Activated naive CD8-positive, alpha-beta T cell treated with anti-CD3 and anti-CD28 coated beads for 36 hours (primary cell): Measurements from ENCODE around the gene FOXI2. TPM values are rescaled to one million over a fixed set of nuclear protein-coding genes. Genes with fewer than 3 reads are reported as not detected.

Experiments
- DNase-seq: peaks from one replicate; pipeline ENCODE4 v3.0.0; 2021
- H3K27ac Mint-ChIP-seq: one replicate; pipeline ENCODE4 v1.8.0; 2022; ENCODE audit warnings: mild to moderate bottlenecking, moderate library complexity, mixed read lengths
- H3K27me3 Mint-ChIP-seq: one replicate; pipeline ENCODE4 v1.8.0; 2022; ENCODE audit warnings: mild to moderate bottlenecking, mixed read lengths
- H3K36me3 Mint-ChIP-seq: one replicate; pipeline ENCODE4 v1.8.0; 2021; ENCODE audit warnings: mild to moderate bottlenecking, mixed read lengths
- H3K4me1 Mint-ChIP-seq: one replicate; pipeline ENCODE4 v1.8.0; 2021; ENCODE audit warnings: mixed read lengths
- H3K4me3 Mint-ChIP-seq: one replicate; pipeline ENCODE4 v1.8.0; 2022; ENCODE audit warnings: mild to moderate bottlenecking, moderate library complexity, mixed read lengths
- H3K9me3 Mint-ChIP-seq: one replicate; pipeline ENCODE4 v1.8.0; 2022; ENCODE audit warnings: mixed read lengths
- total RNA-seq, 2 experiments: library from RNA; stranded (reverse); gene quantifications; one replicate each; pipeline ENCODE4 v1.2.3, GENCODE V29; 2021

FOXI2 gene
- total RNA-seq = not detected

DNA sequence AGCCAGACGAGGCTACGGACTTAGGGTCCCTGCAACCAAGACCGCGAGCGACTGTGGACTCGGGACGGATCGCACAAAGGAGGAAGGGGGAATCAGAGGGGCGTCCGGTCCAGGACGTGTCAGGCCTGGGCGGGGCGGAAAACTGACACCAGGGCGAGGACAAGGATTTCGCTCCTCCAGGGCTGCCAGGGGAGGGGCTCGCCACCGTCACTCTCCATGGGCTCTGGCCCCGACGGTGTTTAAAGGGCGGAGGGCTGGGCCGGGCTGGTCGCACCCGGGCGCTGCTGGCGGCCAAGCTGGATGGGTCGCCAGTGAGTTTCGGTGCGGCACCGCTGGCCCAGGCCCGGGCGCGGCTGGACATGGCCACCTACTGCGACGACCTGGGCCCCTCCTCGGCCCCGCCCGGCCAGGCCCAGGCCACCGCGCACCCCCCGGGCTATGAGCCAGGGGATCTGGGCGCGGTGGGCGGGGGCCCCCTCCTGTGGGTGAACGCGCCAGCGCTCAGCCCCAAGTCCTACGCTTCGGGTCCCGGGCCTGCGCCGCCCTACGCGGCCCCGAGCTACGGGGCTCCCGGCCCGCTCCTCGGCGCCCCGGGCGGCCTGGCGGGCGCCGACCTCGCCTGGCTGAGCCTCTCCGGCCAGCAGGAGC, at the start of gene FOXI2:
TSS of gene FOXI2 (plus strand) at position 271 of the 648 bp plus-strand sequence. CDS start at position 360, 89 bp downstream.
- Mint-ChIP-seq H3K36me3 (no peaks in the 10 kb centered on the region), H3K27me3 (peaks cover 59% of the 10 kb centered on the region), H3K27ac (no peak within 1 kb of the TSS), H3K9me3 (peaks cover 4% of the 10 kb centered on the region), H3K4me1 (no peaks in the 10 kb centered on the region), H3K4me3 (no peak within 1 kb of the TSS)
- no peak for DNase-seq

DNA sequence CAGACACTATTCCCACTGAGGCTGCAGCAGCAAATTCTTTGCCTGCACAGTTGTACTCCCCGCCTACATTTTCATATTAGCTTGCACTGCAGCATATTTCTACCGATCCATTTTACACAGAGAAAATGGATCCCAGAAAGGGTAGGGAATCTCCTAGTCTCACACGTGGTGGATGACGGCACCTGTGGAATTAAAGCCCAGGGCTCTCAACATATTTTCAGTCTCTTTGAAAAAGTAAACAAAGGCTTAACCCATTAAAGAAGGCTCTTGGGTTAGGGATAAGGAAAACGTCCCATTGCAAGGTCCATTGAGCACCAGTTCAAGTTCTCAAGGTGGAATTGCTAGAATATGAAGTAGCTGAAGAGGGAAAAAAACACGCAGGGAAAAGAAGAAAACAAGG, 49.4 kb upstream of the FOXI2 start:
- no peak for DNase-seq
- Mint-ChIP-seq H3K36me3 (no peaks in the 10 kb centered on the region), H3K27me3 (no peaks in the 10 kb centered on the region), H3K9me3 (no peaks in the 10 kb centered on the region), H3K4me3 (no peak overlapping the region), H3K27ac (no peak overlapping the region), H3K4me1 (no peaks in the 10 kb centered on the region)

DNA sequence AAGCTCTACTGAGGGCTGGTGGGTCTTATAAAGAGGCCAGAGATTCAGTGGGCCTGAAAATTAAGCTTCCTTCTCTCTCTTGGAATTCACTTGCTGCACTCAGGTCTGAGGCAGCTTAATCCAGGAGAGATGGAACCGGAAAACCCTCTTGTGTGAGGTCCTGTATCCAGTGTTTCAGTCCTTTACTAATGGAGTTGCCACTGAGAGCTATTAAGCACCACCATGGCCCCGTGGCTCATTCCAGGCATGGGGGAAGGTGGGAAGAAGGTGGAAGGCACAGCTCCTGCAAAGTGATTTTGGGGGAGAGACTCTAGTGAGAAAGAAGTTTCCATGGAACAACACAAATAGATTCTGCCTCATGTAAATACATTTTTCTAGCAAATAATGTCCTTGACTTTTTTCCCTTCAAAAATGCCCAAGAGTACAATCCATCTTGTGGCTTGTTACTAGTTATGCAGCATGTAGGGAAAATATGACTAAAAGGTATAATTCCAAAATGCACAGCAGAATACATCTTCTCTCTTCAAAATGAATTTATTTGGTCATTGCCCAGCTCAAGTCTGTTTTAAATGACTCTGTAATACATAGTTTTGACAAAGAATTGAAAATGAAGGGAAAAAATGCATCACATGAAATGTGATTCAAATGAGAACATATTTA, 46.7 kb upstream of the FOXI2 start:
- no peaks in the 10 kb centered on the region for H3K4me1 Mint-ChIP-seq
- no peak for DNase-seq
- H3K9me3 Mint-ChIP-seq = no peaks in the 10 kb centered on the region
- peaks cover 4% of the 10 kb centered on the region for H3K27me3 Mint-ChIP-seq
- H3K27ac Mint-ChIP-seq = no peak overlapping the region
- no peaks in the 10 kb centered on the region for H3K36me3 Mint-ChIP-seq
- no peak overlapping the region for H3K4me3 Mint-ChIP-seq

DNA sequence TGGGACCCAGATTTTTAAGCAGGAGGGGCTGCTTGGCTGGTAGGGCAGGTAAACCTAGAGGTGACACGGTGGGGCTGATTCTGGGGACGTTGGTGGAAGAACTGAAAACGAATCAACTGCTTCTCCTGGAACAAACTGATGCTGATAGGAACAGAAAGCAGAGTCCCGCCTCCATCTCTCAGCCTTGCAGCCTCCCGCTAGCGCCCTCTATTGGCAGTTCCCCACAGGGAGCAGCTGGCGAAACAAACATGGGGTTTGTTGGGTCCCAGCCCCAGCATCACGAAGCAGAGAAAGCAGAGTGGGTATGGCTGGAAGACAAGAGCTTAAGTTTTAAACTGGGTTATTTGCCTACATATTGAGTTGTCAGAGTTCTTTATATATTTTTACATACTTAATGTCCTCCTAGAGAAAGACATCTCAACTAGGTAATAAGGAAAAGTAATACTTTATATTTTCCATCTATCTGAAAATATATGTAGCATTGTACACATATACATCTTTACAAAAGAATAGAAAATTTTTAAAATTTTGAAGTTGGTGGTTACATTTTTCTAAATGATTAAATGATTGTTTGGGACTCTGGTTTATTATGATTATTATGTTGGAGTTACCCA, 42.3 kb upstream of the FOXI2 start:
- H3K4me3 Mint-ChIP-seq = no peak overlapping the region
- peak; percentile 31 for DNase-seq
- H3K9me3 Mint-ChIP-seq = no peaks in the 10 kb centered on the region
- H3K27ac Mint-ChIP-seq = no peak overlapping the region
- H3K4me1 Mint-ChIP-seq = no peaks in the 10 kb centered on the region
- H3K27me3 Mint-ChIP-seq = peaks cover 4% of the 10 kb centered on the region
- H3K36me3 Mint-ChIP-seq = no peaks in the 10 kb centered on the region

DNA sequence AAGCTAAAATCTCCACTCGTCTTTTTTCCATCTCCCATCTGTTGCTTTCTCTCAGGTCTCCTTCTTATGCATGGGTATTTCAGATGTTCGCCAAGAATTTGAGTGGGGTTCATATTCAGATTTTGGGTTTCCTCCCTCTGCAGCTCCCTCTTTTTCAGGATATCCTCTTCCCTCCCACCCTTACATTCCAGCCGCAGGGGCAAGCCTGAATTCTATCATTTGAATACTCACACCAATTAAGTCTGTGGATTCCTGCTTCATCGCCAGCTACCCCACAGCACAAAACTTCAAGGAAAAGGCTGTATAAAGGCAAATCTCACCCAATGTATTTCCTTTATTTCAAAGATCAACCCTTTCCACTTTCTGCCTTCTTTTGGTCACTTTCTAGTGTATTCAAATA, 41.6 kb upstream of the FOXI2 start:
- H3K9me3 Mint-ChIP-seq = no peaks in the 10 kb centered on the region
- H3K4me1 Mint-ChIP-seq = no peaks in the 10 kb centered on the region
- peaks cover 4% of the 10 kb centered on the region for H3K27me3 Mint-ChIP-seq
- no peak overlapping the region for H3K4me3 Mint-ChIP-seq
- H3K36me3 Mint-ChIP-seq = no peaks in the 10 kb centered on the region
- DNase-seq = no peak
- no peak overlapping the region for H3K27ac Mint-ChIP-seq

DNA sequence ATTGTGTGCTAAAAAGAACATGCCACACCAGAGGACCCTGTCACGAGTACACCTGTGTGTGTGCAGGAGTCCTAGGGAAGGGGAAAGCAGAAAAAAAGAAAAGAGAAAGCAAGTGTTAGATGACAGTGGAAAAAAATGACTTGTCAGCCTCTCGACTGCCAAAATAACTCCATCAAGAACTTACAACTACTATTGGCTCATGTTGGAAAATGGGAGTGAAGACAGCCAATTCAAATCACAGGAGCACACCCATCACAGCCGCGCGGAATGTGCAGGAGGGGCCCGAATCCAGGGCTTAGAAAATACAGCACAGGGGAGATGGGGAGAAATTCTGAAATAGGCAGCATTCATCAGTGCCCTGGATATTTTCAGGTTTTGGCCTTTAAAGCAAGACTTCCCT, 38.1 kb upstream of the FOXI2 start:
- H3K4me3 Mint-ChIP-seq = no peak overlapping the region
- H3K36me3 Mint-ChIP-seq = no peaks in the 10 kb centered on the region
- H3K27me3 Mint-ChIP-seq = peaks cover 12% of the 10 kb centered on the region
- no peak overlapping the region for H3K27ac Mint-ChIP-seq
- peaks cover 2% of the 10 kb centered on the region for H3K9me3 Mint-ChIP-seq
- no peak for DNase-seq
- no peaks in the 10 kb centered on the region for H3K4me1 Mint-ChIP-seq

DNA sequence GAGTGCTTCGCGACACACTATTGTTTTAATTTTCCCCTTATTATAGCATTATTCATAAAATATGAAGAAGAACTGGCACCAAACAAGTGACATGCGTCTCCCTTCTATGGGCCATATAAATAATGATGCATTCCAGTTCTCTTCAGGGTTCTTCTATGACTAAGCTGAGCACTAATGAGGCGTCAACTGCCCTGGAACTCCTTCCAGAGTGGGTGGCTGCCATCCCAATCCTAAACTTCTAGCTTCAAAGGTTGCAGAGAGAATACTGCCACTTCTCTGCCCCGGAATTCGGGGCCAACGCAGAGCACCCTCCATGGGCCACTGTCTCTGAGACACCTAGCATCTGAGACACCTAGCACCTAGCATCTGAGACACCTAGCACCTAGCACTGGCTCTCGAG, 37.7 kb upstream of the FOXI2 start:
- Mint-ChIP-seq H3K27ac (no peak overlapping the region), H3K4me1 (no peaks in the 10 kb centered on the region), H3K9me3 (peaks cover 2% of the 10 kb centered on the region), H3K27me3 (peaks cover 12% of the 10 kb centered on the region), H3K36me3 (no peaks in the 10 kb centered on the region), H3K4me3 (no peak overlapping the region)
- no peak for DNase-seq

DNA sequence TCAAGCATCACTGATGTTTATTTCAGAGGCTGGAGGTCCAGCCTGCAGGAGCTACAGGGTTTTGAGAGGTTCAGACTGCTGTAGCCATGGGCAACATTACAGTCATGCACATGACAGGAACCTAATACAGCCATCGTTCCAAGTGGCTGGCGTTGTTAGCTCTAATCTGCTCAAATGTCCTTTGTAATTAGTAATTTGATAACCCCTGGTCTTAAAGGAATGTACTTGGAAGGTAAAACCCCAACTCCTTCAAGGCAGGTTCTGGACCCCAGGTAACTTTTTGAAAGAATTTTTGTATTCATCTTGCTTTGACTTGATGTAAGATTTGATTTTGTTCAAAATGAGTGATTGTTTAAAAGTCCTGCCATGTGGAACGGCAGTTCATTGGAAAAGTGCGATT, 34.7 kb upstream of the FOXI2 start:
- Mint-ChIP-seq H3K27me3 (peaks cover 18% of the 10 kb centered on the region), H3K4me1 (no peaks in the 10 kb centered on the region), H3K9me3 (peaks cover 2% of the 10 kb centered on the region), H3K27ac (no peak overlapping the region), H3K4me3 (no peak overlapping the region), H3K36me3 (no peaks in the 10 kb centered on the region)
- no peak for DNase-seq

DNA sequence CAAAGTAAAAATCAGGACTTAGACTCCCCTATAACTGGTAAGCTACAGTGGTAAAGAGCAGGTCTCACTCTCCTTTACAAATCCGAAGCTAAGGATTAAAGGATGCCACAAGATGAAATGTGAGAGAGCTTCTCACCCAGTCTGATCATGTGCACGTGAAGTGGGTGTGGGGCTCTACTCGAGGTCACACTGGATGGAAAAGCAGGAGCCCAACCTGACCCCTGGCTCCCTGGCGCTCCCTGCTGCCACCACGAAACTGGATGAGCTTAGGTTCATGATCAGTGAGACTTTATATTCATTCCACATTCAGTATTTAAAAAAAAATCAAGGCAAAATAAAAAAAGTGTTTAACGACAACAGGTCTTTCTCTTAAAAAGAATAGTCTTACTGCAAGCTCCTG, 21.7 kb upstream of the FOXI2 start:
- no peak for DNase-seq
- H3K36me3 Mint-ChIP-seq = no peaks in the 10 kb centered on the region
- H3K27me3 Mint-ChIP-seq = no peaks in the 10 kb centered on the region
- no peak overlapping the region for H3K27ac Mint-ChIP-seq
- no peak overlapping the region for H3K4me3 Mint-ChIP-seq
- peaks cover 2% of the 10 kb centered on the region for H3K9me3 Mint-ChIP-seq
- H3K4me1 Mint-ChIP-seq = no peaks in the 10 kb centered on the region

DNA sequence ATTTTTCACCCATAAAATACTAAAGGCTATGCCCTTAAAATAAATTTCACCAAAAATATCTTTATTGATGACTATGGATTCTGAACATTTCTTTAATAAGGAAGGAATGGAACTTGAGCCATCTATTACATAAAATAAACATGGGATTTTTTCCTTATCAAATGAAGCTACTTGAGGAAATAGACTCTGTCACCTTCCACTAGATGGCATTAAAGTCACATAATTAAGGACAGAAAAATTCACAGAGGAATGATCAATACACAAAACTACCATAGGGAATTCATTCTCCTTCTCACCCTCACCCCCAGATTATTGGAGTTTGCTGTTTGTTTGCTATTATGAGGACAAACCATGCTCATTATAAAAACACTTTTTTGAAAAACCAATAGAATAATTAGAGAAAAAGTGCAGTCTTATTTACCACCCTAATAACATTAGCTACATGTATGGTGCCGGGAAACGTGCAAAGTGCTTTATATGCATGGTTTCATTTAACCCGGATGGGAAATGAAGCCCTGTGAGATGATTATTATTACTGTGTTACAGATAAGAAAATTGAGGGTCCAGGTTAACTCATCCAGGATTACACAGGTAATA, 21.1 kb upstream of the FOXI2 start:
- Mint-ChIP-seq H3K4me1 (no peaks in the 10 kb centered on the region), H3K27me3 (no peaks in the 10 kb centered on the region), H3K4me3 (no peak overlapping the region), H3K9me3 (no peaks in the 10 kb centered on the region), H3K36me3 (no peaks in the 10 kb centered on the region), H3K27ac (no peak overlapping the region)
- DNase-seq = no peak

DNA sequence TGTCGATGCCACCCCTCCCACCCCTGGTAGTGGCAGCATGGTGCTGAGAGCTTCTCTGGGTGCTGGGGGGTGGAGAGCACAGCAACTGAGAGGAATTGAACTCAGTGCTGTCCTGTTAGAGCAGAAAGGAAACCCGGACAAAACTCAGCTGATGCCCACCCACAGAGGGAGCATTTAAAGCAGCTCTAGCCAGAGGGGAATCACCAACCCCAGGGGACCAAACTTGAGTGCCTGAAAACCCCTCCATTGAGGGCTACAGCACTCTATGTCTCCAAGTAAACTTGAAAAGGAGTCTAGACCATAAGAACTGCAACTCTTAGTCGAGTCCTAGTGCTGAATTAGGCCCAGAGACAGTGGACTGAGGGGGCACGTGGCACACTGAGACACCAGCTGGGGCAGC, 16.8 kb upstream of the FOXI2 start:
- H3K27ac Mint-ChIP-seq = no peak overlapping the region
- no peaks in the 10 kb centered on the region for H3K4me1 Mint-ChIP-seq
- H3K27me3 Mint-ChIP-seq = peaks cover 17% of the 10 kb centered on the region
- no peak overlapping the region for H3K4me3 Mint-ChIP-seq
- H3K36me3 Mint-ChIP-seq = no peaks in the 10 kb centered on the region
- DNase-seq = no peak
- H3K9me3 Mint-ChIP-seq = peaks cover 1% of the 10 kb centered on the region

DNA sequence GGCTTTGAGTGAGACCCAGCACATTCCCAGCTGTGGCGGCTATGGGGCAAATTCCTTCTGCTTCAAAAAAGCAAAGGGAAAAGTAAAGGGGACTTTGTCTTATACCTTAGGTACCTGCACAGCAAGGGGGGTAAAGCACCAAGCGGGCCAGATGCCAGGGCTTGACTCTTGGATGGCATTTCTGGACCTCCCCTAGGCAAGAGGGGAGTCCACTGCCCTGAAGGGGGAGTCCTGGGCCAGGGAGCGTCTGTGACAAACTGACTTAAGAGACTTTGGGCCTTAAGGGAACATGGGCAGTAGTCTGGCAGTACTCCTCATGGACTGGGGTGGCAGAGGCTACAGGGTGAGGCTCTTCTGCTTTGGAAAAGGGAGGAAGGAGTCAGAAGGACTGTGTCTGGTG, 16.1 kb upstream of the FOXI2 start:
- H3K4me1 Mint-ChIP-seq = no peaks in the 10 kb centered on the region
- peaks cover 1% of the 10 kb centered on the region for H3K9me3 Mint-ChIP-seq
- peaks cover 17% of the 10 kb centered on the region for H3K27me3 Mint-ChIP-seq
- no peak overlapping the region for H3K27ac Mint-ChIP-seq
- no peak overlapping the region for H3K4me3 Mint-ChIP-seq
- H3K36me3 Mint-ChIP-seq = no peaks in the 10 kb centered on the region
- DNase-seq = no peak

DNA sequence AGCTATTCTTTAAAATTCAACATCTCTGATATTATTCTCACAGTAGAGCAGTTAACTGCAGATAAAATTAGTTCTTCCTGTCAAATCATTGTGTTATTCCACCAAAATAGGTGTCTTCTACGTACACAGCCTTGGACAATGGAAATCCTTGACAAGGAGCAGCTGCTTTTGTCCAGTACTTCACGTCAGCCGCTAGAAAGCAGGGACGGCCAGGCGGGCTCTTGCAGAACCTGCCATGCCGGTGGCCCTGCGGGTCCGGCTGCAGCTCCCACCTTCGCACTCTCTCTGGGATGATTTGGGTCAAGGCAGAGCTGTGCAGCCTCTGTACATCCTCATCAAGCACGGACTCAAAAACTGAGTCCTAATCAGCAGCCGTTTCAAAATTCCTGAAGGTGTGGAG, 2.2 kb upstream of the FOXI2 start:
- H3K27me3 Mint-ChIP-seq = peaks cover 55% of the 10 kb centered on the region
- H3K9me3 Mint-ChIP-seq = no peaks in the 10 kb centered on the region
- no peak overlapping the region for H3K4me3 Mint-ChIP-seq

DNA sequence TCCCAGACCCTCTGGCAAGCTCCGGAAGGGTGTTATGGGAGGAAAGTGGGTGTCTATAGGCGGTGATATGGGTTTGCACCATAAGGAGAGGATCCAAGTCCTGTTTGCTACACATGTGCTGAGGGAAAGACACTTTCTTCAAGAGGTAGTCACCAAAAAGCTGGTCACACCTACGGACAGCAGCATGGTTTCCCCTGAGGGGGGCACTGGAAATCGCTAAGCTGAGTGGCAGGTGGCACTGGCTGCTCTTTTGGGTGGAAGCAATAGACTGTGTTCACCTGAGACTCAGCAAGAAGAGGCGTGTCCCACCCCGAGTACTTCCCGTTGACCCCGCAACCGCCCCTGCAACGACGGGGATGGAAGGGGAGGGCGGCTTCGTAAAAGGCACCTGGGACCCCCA, 1.8 kb upstream of the FOXI2 start:
- peaks cover 58% of the 10 kb centered on the region for H3K27me3 Mint-ChIP-seq
- H3K4me1 Mint-ChIP-seq = no peaks in the 10 kb centered on the region
- peaks cover 4% of the 10 kb centered on the region for H3K9me3 Mint-ChIP-seq
- no peak overlapping the region for H3K4me3 Mint-ChIP-seq
- H3K27ac Mint-ChIP-seq = no peak overlapping the region
- DNase-seq = no peak
- no peaks in the 10 kb centered on the region for H3K36me3 Mint-ChIP-seq

More for the DNA sequence above, 2.2 kb upstream of the FOXI2 start:
- Mint-ChIP-seq H3K27ac (no peak overlapping the region), H3K4me1 (no peaks in the 10 kb centered on the region), H3K36me3 (no peaks in the 10 kb centered on the region)
- DNase-seq = no peak

DNA sequence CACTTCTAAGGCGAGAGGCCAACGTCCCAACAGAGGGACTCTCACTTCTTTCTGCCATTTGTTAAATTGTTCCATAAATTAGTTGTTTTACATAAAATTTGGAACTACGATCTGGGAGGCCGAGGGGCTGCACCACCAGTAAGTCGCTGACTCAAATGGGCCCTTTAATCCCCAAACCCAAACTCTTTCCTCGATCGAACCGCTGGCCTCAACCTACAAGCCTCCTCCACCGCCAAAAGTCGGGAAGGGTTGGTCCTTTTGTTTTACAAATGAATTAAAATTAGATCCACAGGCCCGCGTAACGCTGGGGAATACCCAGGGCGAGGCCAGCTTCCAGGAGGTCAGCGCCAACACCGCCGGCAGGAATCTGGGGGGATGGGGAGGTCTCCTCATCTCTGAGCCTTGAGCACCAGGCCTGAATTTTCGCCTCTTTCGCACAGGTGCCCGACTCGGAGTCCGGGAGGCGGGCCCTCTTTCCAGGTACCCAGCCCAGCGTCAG, 1.2 kb upstream of the FOXI2 start:
- no peak for DNase-seq
- no peaks in the 10 kb centered on the region for H3K4me1 Mint-ChIP-seq
- peaks cover 4% of the 10 kb centered on the region for H3K9me3 Mint-ChIP-seq
- no peak overlapping the region for H3K4me3 Mint-ChIP-seq
- H3K27me3 Mint-ChIP-seq = peaks cover 59% of the 10 kb centered on the region
- no peak overlapping the region for H3K27ac Mint-ChIP-seq
- H3K36me3 Mint-ChIP-seq = no peaks in the 10 kb centered on the region
